Stimulated activated naive CD4-positive, alpha-beta T cell (primary cell): ENCODE data around the gene FAM181A.
A peak's percentile ranks its signal among the peaks of the same experiment; 100 is the strongest.

Source experiments
- DNase-seq, 6 experiments: peaks; one replicate each; lab custom pipeline; 2025; lab: John Stamatoyannopoulos, UW

The FAM181A gene

GRCh38 chr14:93929048-93929535 lies 1.9 kb downstream of the FAM181A start:
- DNase-seq, result no peak

- no peak for DNase-seq
Observed at GRCh38 chr14:93929657-93930056, 2.5 kb downstream of the FAM181A start.

GRCh38 chr14:93930296-93930988 lies 3.3 kb downstream of the FAM181A start:
- no peak for DNase-seq

GRCh38 chr14:93930989-93931307 lies 3.8 kb downstream of the FAM181A start:
- no peak for DNase-seq

- no peak for DNase-seq
Observed at GRCh38 chr14:93932642-93933041, 5.5 kb downstream of the FAM181A start.

- no peak for DNase-seq
Observed at GRCh38 chr14:93935213-93935612, 8.1 kb downstream of the FAM181A start.

GRCh38 chr14:93936245-93936644 lies 9.1 kb downstream of the FAM181A start:
- peak in 1 of 6 experiments; percentile 4 for DNase-seq

- no peak for DNase-seq
Observed at GRCh38 chr14:93936926-93937325, 9.8 kb downstream of the FAM181A start.

- no peak for DNase-seq
Observed at GRCh38 chr14:93937519-93937918, 10.4 kb downstream of the FAM181A start.

GRCh38 chr14:93938751-93939303 lies 11.7 kb downstream of the FAM181A start:
- no peak for DNase-seq

GRCh38 chr14:93939304-93940229 lies 12.4 kb downstream of the FAM181A start:
- peak; percentile 69 to 91 (median 80) for DNase-seq

- no peak for DNase-seq
Observed at GRCh38 chr14:93940437-93940836, 13.3 kb downstream of the FAM181A start.

GRCh38 chr14:93941293-93941910 lies 14.3 kb downstream of the FAM181A start:
- no peak for DNase-seq

GRCh38 chr14:93943052-93943451 lies 15.9 kb downstream of the FAM181A start:
- no peak for DNase-seq

GRCh38 chr14:93943930-93944329 lies 16.8 kb downstream of the FAM181A start:
- no peak for DNase-seq

GRCh38 chr14:93944348-93945069 lies 17.4 kb downstream of the FAM181A start:
- no peak for DNase-seq

- DNase-seq, result no peak
Observed at GRCh38 chr14:93945070-93945399, 17.9 kb downstream of the FAM181A start.

- DNase-seq, result no peak
Observed at GRCh38 chr14:93946104-93946503, 19.0 kb downstream of the FAM181A start.

GRCh38 chr14:93946541-93947090 lies 19.5 kb downstream of the FAM181A start:
- no peak for DNase-seq

GRCh38 chr14:93947282-93947681 lies 20.1 kb downstream of the FAM181A start:
- DNase-seq, result no peak

- DNase-seq, result no peak
Observed at GRCh38 chr14:93949511-93950075, 22.4 kb downstream of the FAM181A start.
